HEK293 (cell line): ENCODE data around the gene PTER.

Source experiments
- CTCF ChIA-PET: fragments of 350-600 bp; formaldehyde crosslinking; extraction: SDS; loops from one replicate; lab custom pipeline; 2021; ENCODE audit warnings: antibody characterized with exemption; lab: Yijun Ruan, JAX
- POLR2A ChIA-PET: fragments of 300-600 bp; formaldehyde crosslinking; extraction: SDS; loops from one replicate; lab custom pipeline; 2020; ENCODE audit warnings: antibody characterized with exemption, inconsistent platforms; lab: Yijun Ruan, JAX
- H3K27ac ChIP-seq: fragments of 200-500 bp; sonication (Bioruptor generic); 2 replicates; pipeline ENCODE4 v1.5.1; 2014; ENCODE audit warnings: low read depth, low read length, control low read depth, inconsistent platforms; ENCODE audit errors: extremely low read depth
- H3K36me3 ChIP-seq, 2 experiments: fragments of 200-500 bp in 1 of 2; sonication (Bioruptor generic) in 1 of 2; 1 replicate in 1 of 2; 2 replicates in 1 of 2; pipeline ENCODE4 v1.5.1; 2014 to 2017; ENCODE audit warnings: inconsistent platforms in 2 of 2, low read length in 2 of 2; ENCODE audit not compliant: control insufficient read depth in 2 of 2, insufficient read depth in 1 of 2
- H3K4me1 ChIP-seq: fragments of 200-500 bp; sonication (Bioruptor generic); 2 replicates; pipeline ENCODE4 v1.5.1; 2014; ENCODE audit warnings: mild to moderate bottlenecking, low read length, inconsistent platforms; ENCODE audit not compliant: control insufficient read depth, insufficient read depth
- H3K4me3 ChIP-seq: 2 replicates; pipeline ENCODE4 v1.5.1; 2011; ENCODE audit warnings: low read depth, mild to moderate bottlenecking, control low read depth, low read length, moderate library complexity
- H3K9me3 ChIP-seq: fragments of 200-500 bp; sonication (Bioruptor generic); 2 replicates; pipeline ENCODE4 v1.5.1; 2014; ENCODE audit warnings: low read depth, low read length, inconsistent platforms; ENCODE audit not compliant: control insufficient read depth, insufficient read depth
- GLI2 ChIP-seq: fragments of 450-650 bp; formaldehyde crosslinking; IDR thresholded peaks from 2 replicates; pipeline ENCODE4; 2017; ENCODE audit warnings: missing biosample characterization, missing genetic modification characterization, low read depth, borderline replicate concordance
- KLF8 ChIP-seq: fragments of 450-650 bp; formaldehyde crosslinking; IDR thresholded peaks from 2 replicates; pipeline ENCODE4 v1.5.1; 2016; ENCODE audit warnings: missing biosample characterization, missing genetic modification characterization
- PRDM1 ChIP-seq: fragments of 450-650 bp; formaldehyde crosslinking; IDR thresholded peaks from 2 replicates; pipeline ENCODE4; 2016; ENCODE audit warnings: missing biosample characterization, missing genetic modification characterization
- ZNF10 ChIP-seq: fragments of 450-650 bp; formaldehyde crosslinking; IDR thresholded peaks from 2 replicates; pipeline ENCODE4 v1.5.1; 2017; ENCODE audit warnings: missing biosample characterization, missing genetic modification characterization
- ZNF114 ChIP-seq: fragments of 450-650 bp; formaldehyde crosslinking; IDR thresholded peaks from 2 replicates; pipeline ENCODE4 v1.5.0; 2017; ENCODE audit warnings: missing biosample characterization, missing genetic modification characterization
- ZNF121 ChIP-seq: fragments of 450-650 bp; formaldehyde crosslinking; IDR thresholded peaks from 2 replicates; pipeline ENCODE4 v1.5.1; 2016; ENCODE audit warnings: missing biosample characterization, missing genetic modification characterization
- ZNF138 ChIP-seq: fragments of 450-650 bp; formaldehyde crosslinking; IDR thresholded peaks from 2 replicates; pipeline ENCODE4 v1.5.1; 2016; ENCODE audit warnings: missing biosample characterization, missing genetic modification characterization, borderline replicate concordance
- ZNF140 ChIP-seq: fragments of 450-650 bp; formaldehyde crosslinking; IDR thresholded peaks from 2 replicates; pipeline ENCODE4 v1.5.1; 2016; ENCODE audit warnings: missing biosample characterization, missing genetic modification characterization
- ZNF302 ChIP-seq: fragments of 450-650 bp; formaldehyde crosslinking; IDR thresholded peaks from 2 replicates; pipeline ENCODE4 v1.5.1; 2016; ENCODE audit warnings: missing biosample characterization, missing genetic modification characterization, low read depth
- ZNF558 ChIP-seq: fragments of 450-650 bp; formaldehyde crosslinking; IDR thresholded peaks from 2 replicates; pipeline ENCODE4 v1.5.1; 2016; ENCODE audit warnings: missing biosample characterization, missing genetic modification characterization
- ZNF626 ChIP-seq: fragments of 450-650 bp; sonication (Bioruptor Pico); formaldehyde crosslinking; IDR thresholded peaks from 2 replicates; pipeline ENCODE4 v1.5.1; 2018; ENCODE audit warnings: missing biosample characterization, missing genetic modification characterization, inconsistent platforms
- ZNF664 ChIP-seq: fragments of 450-650 bp; formaldehyde crosslinking; IDR thresholded peaks from 2 replicates; pipeline ENCODE4 v1.5.1; 2016; ENCODE audit warnings: missing biosample characterization, missing genetic modification characterization
- TF ChIP-seq, protein P1 (sequence below): fragments of 450-650 bp; formaldehyde crosslinking; IDR thresholded peaks from 2 replicates; pipeline ENCODE4 v1.5.1; 2016; ENCODE audit warnings: missing biosample characterization, missing genetic modification characterization, borderline replicate concordance
- TF ChIP-seq, protein P2 (sequence below): fragments of 450-650 bp; formaldehyde crosslinking; IDR thresholded peaks from 2 replicates; pipeline ENCODE4 v1.5.1; 2016; ENCODE audit warnings: missing biosample characterization, missing genetic modification characterization
- TF ChIP-seq, protein P3 (sequence below): fragments of 450-650 bp; formaldehyde crosslinking; IDR thresholded peaks from 2 replicates; pipeline ENCODE4; 2016; ENCODE audit warnings: missing biosample characterization, missing genetic modification characterization
- TF ChIP-seq, protein P4 (sequence below): fragments of 450-650 bp; formaldehyde crosslinking; IDR thresholded peaks from 2 replicates; pipeline ENCODE4 v1.5.1; 2017; ENCODE audit warnings: missing biosample characterization, missing genetic modification characterization
- TF ChIP-seq, protein P5 (sequence below): sonication (generic); formaldehyde crosslinking; IDR thresholded peaks from 2 replicates; pipeline ENCODE4 v1.8.1; 2022; ENCODE audit warnings: mild to moderate bottlenecking, moderate library complexity, missing genetic modification reagents
- TF ChIP-seq, protein P6 (sequence below): fragments of 450-650 bp; formaldehyde crosslinking; IDR thresholded peaks from 2 replicates; pipeline ENCODE4 v1.5.1; 2016; ENCODE audit warnings: missing biosample characterization, missing genetic modification characterization

Gene PTER

DNA sequence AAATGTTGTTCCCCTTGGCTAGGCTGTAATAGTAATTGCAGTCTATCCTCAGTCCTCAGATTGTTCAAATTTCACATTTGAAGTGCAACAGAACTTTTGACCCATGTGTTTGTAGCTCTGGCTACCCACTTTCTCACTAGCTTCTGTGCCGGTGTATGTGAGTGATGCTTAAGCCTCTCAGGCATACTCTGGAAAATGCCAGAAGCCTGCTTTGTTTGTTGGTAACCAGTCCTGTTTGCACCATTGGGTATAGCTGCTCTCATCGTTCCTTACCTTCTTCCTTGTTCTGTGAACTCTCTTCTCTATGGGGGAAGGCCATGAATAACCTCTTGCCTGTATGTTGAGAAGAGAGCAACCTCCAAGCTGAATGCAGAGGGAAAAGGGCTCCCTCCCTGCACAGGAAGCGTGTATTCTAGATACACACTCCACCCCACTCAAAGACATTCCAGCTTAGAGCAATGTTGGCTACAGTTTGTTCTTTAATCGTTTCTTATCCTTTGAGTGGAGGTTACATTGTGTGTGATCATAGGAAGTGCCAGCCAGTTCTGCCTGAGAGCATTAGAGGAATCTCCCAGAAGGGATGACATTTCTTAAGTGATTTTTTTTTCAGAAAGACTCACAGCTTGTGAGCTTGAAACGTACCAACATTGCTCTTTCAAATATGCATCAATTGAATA lies 44.4 kb downstream of the PTER start:
- Histone ChIP-seq H3K9me3 (no peaks in the 10 kb centered on the region), H3K4me3 (no peak overlapping the region), H3K36me3 (peaks cover 0 to 1% of the 10 kb centered on the region in 2 experiments; a peak in 1 of 3 replicates), H3K4me1 (no peaks in the 10 kb centered on the region), H3K27ac (no peak overlapping the region)
- ChIA-PET CTCF (interaction anchor here (0.6 kb wide), 1 partner anchor 331 kb away, joined by 4 read pairs; no protein-coding TSS in a partner anchor), POLR2A (interaction anchor here (0.6 kb wide), 1 partner anchor 35 kb away, joined by 4 read pairs; no protein-coding TSS in a partner anchor)
- TF ChIP-seq ZNF138: no peak
- TF ChIP-seq ZNF558 (tag by site-specific recombination): no peak
- no peak for TF ChIP-seq PRDM1 (tag by site-specific recombination)
- no peak for TF ChIP-seq ZNF664 (tag by site-specific recombination)
- no peak for TF ChIP-seq ZNF114
- TF ChIP-seq, protein P1, sequence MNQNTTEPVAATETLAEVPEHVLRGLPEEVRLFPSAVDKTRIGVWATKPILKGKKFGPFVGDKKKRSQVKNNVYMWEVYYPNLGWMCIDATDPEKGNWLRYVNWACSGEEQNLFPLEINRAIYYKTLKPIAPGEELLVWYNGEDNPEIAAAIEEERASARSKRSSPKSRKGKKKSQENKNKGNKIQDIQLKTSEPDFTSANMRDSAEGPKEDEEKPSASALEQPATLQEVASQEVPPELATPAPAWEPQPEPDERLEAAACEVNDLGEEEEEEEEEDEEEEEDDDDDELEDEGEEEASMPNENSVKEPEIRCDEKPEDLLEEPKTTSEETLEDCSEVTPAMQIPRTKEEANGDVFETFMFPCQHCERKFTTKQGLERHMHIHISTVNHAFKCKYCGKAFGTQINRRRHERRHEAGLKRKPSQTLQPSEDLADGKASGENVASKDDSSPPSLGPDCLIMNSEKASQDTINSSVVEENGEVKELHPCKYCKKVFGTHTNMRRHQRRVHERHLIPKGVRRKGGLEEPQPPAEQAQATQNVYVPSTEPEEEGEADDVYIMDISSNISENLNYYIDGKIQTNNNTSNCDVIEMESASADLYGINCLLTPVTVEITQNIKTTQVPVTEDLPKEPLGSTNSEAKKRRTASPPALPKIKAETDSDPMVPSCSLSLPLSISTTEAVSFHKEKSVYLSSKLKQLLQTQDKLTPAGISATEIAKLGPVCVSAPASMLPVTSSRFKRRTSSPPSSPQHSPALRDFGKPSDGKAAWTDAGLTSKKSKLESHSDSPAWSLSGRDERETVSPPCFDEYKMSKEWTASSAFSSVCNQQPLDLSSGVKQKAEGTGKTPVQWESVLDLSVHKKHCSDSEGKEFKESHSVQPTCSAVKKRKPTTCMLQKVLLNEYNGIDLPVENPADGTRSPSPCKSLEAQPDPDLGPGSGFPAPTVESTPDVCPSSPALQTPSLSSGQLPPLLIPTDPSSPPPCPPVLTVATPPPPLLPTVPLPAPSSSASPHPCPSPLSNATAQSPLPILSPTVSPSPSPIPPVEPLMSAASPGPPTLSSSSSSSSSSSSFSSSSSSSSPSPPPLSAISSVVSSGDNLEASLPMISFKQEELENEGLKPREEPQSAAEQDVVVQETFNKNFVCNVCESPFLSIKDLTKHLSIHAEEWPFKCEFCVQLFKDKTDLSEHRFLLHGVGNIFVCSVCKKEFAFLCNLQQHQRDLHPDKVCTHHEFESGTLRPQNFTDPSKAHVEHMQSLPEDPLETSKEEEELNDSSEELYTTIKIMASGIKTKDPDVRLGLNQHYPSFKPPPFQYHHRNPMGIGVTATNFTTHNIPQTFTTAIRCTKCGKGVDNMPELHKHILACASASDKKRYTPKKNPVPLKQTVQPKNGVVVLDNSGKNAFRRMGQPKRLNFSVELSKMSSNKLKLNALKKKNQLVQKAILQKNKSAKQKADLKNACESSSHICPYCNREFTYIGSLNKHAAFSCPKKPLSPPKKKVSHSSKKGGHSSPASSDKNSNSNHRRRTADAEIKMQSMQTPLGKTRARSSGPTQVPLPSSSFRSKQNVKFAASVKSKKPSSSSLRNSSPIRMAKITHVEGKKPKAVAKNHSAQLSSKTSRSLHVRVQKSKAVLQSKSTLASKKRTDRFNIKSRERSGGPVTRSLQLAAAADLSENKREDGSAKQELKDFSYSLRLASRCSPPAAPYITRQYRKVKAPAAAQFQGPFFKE (tag by site-specific recombination): no peak
- no peak for TF ChIP-seq ZNF626 (tag by site-specific recombination)
- TF ChIP-seq ZNF140 (tag by site-specific recombination): no peak
- TF ChIP-seq KLF8 (tag by site-specific recombination): no peak

DNA sequence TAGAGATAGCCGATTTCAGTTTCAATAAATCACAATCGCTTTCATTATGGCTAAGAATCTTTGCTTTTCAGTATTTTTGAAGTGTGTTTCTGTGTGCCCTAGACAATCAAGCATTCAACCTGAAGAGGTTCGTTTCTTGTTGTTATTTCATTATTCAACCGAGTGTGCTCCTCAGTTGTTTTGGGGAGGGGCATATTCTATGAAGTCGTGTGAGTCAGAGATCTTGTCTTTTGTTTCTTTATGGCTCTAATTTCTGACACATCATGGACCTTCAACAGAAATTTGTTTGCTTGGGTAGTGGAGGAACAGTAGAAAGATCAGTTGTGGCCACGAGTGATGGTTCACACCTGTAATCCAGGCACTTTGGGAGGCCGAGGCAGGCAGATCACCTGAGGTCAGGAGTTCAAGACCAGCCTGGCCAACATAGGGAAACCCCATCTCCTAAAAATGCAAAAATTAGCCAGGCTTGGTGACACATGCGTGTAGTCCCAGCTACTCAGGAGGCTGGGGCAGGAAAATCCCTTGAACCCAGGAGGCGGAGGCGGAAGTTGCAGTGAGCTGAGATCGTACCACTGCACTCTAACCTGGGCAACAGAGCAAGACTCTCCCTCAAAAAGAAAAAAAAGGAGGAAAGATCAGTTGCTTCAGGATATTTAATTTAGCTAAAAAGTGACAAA lies 46.6 kb downstream of the PTER start:
- Histone ChIP-seq H3K9me3 (no peaks in the 10 kb centered on the region), H3K4me3 (no peak overlapping the region), H3K36me3 (peaks cover 3 to 19% of the 10 kb centered on the region in 2 experiments; a peak in 1 of 3 replicates), H3K4me1 (no peaks in the 10 kb centered on the region), H3K27ac (no peak overlapping the region)
- no peak for TF ChIP-seq ZNF10 (tag by site-specific recombination)
- TF ChIP-seq, protein P2, sequence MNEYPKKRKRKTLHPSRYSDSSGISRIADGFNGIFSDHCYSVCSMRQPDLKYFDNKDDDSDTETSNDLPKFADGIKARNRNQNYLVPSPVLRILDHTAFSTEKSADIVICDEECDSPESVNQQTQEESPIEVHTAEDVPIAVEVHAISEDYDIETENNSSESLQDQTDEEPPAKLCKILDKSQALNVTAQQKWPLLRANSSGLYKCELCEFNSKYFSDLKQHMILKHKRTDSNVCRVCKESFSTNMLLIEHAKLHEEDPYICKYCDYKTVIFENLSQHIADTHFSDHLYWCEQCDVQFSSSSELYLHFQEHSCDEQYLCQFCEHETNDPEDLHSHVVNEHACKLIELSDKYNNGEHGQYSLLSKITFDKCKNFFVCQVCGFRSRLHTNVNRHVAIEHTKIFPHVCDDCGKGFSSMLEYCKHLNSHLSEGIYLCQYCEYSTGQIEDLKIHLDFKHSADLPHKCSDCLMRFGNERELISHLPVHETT (tag by site-specific recombination): no peak
- TF ChIP-seq ZNF302 (tag by site-specific recombination): no peak
- TF ChIP-seq GLI2 (tag by site-specific recombination): no peak
- TF ChIP-seq ZNF121: no peak
- TF ChIP-seq, protein P3, sequence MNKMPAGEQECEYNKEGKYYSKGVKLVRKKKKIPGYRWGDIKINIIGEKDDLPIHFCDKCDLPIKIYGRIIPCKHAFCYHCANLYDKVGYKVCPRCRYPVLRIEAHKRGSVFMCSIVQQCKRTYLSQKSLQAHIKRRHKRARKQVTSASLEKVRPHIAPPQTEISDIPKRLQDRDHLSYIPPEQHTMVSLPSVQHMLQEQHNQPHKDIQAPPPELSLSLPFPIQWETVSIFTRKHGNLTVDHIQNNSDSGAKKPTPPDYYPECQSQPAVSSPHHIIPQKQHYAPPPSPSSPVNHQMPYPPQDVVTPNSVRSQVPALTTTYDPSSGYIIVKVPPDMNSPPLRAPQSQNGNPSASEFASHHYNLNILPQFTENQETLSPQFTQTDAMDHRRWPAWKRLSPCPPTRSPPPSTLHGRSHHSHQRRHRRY (tag by site-specific recombination): no peak
- TF ChIP-seq, protein P4, sequence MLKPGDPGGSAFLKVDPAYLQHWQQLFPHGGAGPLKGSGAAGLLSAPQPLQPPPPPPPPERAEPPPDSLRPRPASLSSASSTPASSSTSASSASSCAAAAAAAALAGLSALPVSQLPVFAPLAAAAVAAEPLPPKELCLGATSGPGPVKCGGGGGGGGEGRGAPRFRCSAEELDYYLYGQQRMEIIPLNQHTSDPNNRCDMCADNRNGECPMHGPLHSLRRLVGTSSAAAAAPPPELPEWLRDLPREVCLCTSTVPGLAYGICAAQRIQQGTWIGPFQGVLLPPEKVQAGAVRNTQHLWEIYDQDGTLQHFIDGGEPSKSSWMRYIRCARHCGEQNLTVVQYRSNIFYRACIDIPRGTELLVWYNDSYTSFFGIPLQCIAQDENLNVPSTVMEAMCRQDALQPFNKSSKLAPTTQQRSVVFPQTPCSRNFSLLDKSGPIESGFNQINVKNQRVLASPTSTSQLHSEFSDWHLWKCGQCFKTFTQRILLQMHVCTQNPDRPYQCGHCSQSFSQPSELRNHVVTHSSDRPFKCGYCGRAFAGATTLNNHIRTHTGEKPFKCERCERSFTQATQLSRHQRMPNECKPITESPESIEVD: no peak
- TF ChIP-seq, protein P5, sequence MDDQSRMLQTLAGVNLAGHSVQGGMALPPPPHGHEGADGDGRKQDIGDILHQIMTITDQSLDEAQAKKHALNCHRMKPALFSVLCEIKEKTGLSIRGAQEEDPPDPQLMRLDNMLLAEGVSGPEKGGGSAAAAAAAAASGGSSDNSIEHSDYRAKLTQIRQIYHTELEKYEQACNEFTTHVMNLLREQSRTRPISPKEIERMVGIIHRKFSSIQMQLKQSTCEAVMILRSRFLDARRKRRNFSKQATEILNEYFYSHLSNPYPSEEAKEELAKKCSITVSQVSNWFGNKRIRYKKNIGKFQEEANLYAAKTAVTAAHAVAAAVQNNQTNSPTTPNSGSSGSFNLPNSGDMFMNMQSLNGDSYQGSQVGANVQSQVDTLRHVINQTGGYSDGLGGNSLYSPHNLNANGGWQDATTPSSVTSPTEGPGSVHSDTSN (CRISPR knock-in tag): no peak
- TF ChIP-seq, protein P6, sequence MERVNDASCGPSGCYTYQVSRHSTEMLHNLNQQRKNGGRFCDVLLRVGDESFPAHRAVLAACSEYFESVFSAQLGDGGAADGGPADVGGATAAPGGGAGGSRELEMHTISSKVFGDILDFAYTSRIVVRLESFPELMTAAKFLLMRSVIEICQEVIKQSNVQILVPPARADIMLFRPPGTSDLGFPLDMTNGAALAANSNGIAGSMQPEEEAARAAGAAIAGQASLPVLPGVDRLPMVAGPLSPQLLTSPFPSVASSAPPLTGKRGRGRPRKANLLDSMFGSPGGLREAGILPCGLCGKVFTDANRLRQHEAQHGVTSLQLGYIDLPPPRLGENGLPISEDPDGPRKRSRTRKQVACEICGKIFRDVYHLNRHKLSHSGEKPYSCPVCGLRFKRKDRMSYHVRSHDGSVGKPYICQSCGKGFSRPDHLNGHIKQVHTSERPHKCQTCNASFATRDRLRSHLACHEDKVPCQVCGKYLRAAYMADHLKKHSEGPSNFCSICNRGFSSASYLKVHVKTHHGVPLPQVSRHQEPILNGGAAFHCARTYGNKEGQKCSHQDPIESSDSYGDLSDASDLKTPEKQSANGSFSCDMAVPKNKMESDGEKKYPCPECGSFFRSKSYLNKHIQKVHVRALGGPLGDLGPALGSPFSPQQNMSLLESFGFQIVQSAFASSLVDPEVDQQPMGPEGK (tag by site-specific recombination): no peak
- ChIA-PET POLR2A (no interaction called here), CTCF (no interaction called here)
